Measurements from ENCODE around the gene SCFD1.
"Not testable (repeated sequence)": the region's sequence is repeated elsewhere in the genome, so short reads cannot be mapped to it uniquely, and the experiment has no call there.

SCFD1 gene

GRCh38 chr14:30614155-30614554, 8.0 kb upstream of the SCFD1 start:
- DNase-seq = no peak

GRCh38 chr14:30620178-30620577, 1.9 kb upstream of the SCFD1 start:
- DNase-seq = no peak

GRCh38 chr14:30621354-30621939, 672 bp upstream of the SCFD1 start:
- DNase-seq = no peak

- no peak for DNase-seq
Observed at GRCh38 chr14:30623412-30624131, 1.5 kb downstream of the SCFD1 start.

GRCh38 chr14:30624132-30624423, 2.0 kb downstream of the SCFD1 start:
- DNase-seq = no peak

- no peak for DNase-seq
Observed at GRCh38 chr14:30625533-30625932, 3.4 kb downstream of the SCFD1 start.

GRCh38 chr14:30629432-30629831, 7.3 kb downstream of the SCFD1 start:
- DNase-seq = not testable (repeated sequence)

- DNase-seq = no peak
Observed at GRCh38 chr14:30630248-30630647, 8.1 kb downstream of the SCFD1 start.

- DNase-seq = no peak
Observed at GRCh38 chr14:30632730-30633129, 10.6 kb downstream of the SCFD1 start.

- no peak for DNase-seq
Observed at GRCh38 chr14:30638926-30639325, 16.8 kb downstream of the SCFD1 start.

GRCh38 chr14:30641207-30641606, 19.1 kb downstream of the SCFD1 start:
- DNase-seq = no peak

- DNase-seq = not testable (repeated sequence)
Observed at GRCh38 chr14:30644462-30644861, 22.3 kb downstream of the SCFD1 start.

GRCh38 chr14:30645600-30645999, 23.5 kb downstream of the SCFD1 start:
- no peak for DNase-seq

GRCh38 chr14:30648471-30648870, 26.4 kb downstream of the SCFD1 start:
- no peak for DNase-seq

GRCh38 chr14:30651937-30652336, 29.8 kb downstream of the SCFD1 start:
- DNase-seq = no peak

GRCh38 chr14:30655124-30655523, 33.0 kb downstream of the SCFD1 start:
- DNase-seq = no peak

- no peak for DNase-seq
Observed at GRCh38 chr14:30655658-30656057, 33.5 kb downstream of the SCFD1 start.

- no peak for DNase-seq
Observed at GRCh38 chr14:30656190-30656632, 34.1 kb downstream of the SCFD1 start.

GRCh38 chr14:30657050-30657449, 34.9 kb downstream of the SCFD1 start:
- no peak for DNase-seq

GRCh38 chr14:30657606-30658163, 35.6 kb downstream of the SCFD1 start:
- DNase-seq = no peak

GRCh38 chr14:30658645-30659044, 36.5 kb downstream of the SCFD1 start:
- no peak for DNase-seq

GRCh38 chr14:30669594-30669993, 47.5 kb downstream of the SCFD1 start:
- no peak for DNase-seq

GRCh38 chr14:30673071-30673470, 51.0 kb downstream of the SCFD1 start:
- DNase-seq = no peak

- no peak for DNase-seq
Observed at GRCh38 chr14:30678926-30679431, 56.9 kb downstream of the SCFD1 start.
